Caco-2 (cell line): Measurements from ENCODE around the gene DPF3. TPM values are rescaled to one million over a fixed set of nuclear protein-coding genes. Genes with fewer than 3 reads are reported as not detected.

Experiments used
- BruUV-seq: library from RNA; stranded (reverse); fragments of 400-500 nt; replicated peaks from 2 replicates; lab custom pipeline; 2021; lab: Mats Ljungman, UMichigan
- CTCF ChIA-PET: fragments of 300-600 bp; sonication (Branson Sonifier 250); formaldehyde crosslinking; loops from one replicate; lab custom pipeline; 2022; ENCODE audit warnings: antibody characterized with exemption; lab: Charles Lee
- POLR2A ChIA-PET: fragments of 300-600 bp; sonication (Branson Sonifier 250); formaldehyde crosslinking; loops from one replicate; lab custom pipeline; 2022; ENCODE audit warnings: antibody characterized with exemption; lab: Charles Lee
- DNase-seq, 2 experiments: peaks; one replicate each; pipeline versions ENCODE4 v3.0.0 to v3.0.0-alpha.2; 2020 to 2022
- H3K27me3 ChIP-seq: replicated peaks from 2 replicates; pipeline ENCODE4 v1.6.0; 2011; ENCODE audit warnings: low read length; ENCODE audit not compliant: control insufficient read depth, insufficient read depth
- H3K36me3 ChIP-seq: 2 replicates; pipeline ENCODE4 v1.5.1; 2011; ENCODE audit warnings: low read length; ENCODE audit not compliant: control insufficient read depth, insufficient read depth
- H3K4me1 ChIP-seq: fragments of 250-450 bp; sonication (Bioruptor Pico); 2 replicates; pipeline ENCODE4 v1.5.1; 2020; ENCODE audit warnings: mild to moderate bottlenecking
- H3K4me3 ChIP-seq: 2 replicates; pipeline ENCODE4 v1.5.1; 2011; ENCODE audit warnings: low read depth, mild to moderate bottlenecking, control low read depth, low read length
- H3K9me3 ChIP-seq: fragments of 250-450 bp; sonication (Bioruptor Pico); 2 replicates; pipeline ENCODE4 v1.5.1; 2020; ENCODE audit warnings: mild to moderate bottlenecking, moderate library complexity
- H3K27ac Mint-ChIP-seq: one replicate; pipeline ENCODE4 v1.8.0; 2022; ENCODE audit warnings: mixed read lengths; ENCODE audit not compliant: unreplicated experiment
- H3K27me3 Mint-ChIP-seq: one replicate; pipeline ENCODE4 v1.8.0; 2022; ENCODE audit warnings: mixed read lengths; ENCODE audit not compliant: insufficient read depth, unreplicated experiment
- H3K36me3 Mint-ChIP-seq: one replicate; pipeline ENCODE4 v1.8.0; 2022; ENCODE audit warnings: mild to moderate bottlenecking, mixed read lengths; ENCODE audit not compliant: insufficient read depth, unreplicated experiment
- H3K4me1 Mint-ChIP-seq: one replicate; pipeline ENCODE4 v1.8.0; 2022; ENCODE audit warnings: low read depth, mixed read lengths; ENCODE audit not compliant: unreplicated experiment
- H3K4me3 Mint-ChIP-seq: one replicate; pipeline ENCODE4 v1.8.0; 2022; ENCODE audit warnings: mild to moderate bottlenecking, moderate library complexity, mixed read lengths; ENCODE audit not compliant: unreplicated experiment
- H3K9me3 Mint-ChIP-seq: one replicate; pipeline ENCODE4 v1.8.0; 2022; ENCODE audit warnings: mixed read lengths; ENCODE audit not compliant: unreplicated experiment
- CTCF ChIP-seq, 2 experiments: fragments of 200-600 bp in 1 of 2; IDR thresholded peaks; 1 replicate in 1 of 2; 2 replicates in 1 of 2; pipeline versions ENCODE4 v1.5.1 to v1.8.0; 2011 to 2022; ENCODE audit warnings: antibody characterized with exemption in 1 of 2, control low read depth in 1 of 2, inconsistent platforms in 1 of 2, low read depth in 1 of 2, low read length in 1 of 2, mild to moderate bottlenecking in 1 of 2, moderate library complexity in 1 of 2; ENCODE audit not compliant: insufficient read depth in 1 of 2, severe bottlenecking in 1 of 2, unreplicated experiment in 1 of 2
- intact Hi-C: fragments of 100-400 bp; cut with micrococcal nuclease; formaldehyde crosslinking; loops from one replicate; pipeline ENCODE4 v1.10.0; 2022; ENCODE audit not compliant: unreplicated experiment
- total RNA-seq: library from RNA; stranded (reverse); gene quantifications from 2 replicates; pipeline ENCODE4 v1.2.3, GENCODE V29; 2022

The DPF3 gene
- total RNA-seq, 1 experiment from 2014 or later, result not detected

DNA sequence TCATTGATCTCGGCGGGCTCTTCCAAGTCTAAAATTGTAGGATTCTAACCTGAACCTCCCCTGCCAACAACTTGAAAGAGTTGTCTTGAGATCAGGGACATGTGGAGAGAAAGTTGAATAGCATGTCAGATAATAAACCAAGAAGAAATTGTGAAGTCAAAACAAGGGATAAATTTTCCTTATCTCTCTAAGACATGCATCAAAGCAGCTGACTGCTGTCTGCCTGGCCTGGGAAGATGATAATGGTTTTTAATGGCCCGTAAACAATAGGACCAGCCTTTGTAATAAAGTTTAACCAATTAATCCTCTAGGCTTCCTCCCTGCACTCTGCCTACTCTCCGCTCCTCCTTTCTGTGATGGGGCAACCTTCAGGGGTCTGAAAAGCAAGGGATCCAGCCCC is 67.9 kb downstream of the DPF3 start:
- no peak for TF ChIP-seq CTCF (IDR thresholded peaks at IDR 0.05; ENCODE audit: insufficient read depth in 1 of 2, low read depth in 1 of 2, low read length in 1 of 2, severe bottlenecking in 1 of 2, unreplicated experiment in 1 of 2)
- Histone ChIP-seq H3K9me3 (no peaks in the 10 kb centered on the region), H3K27me3 (no peaks in the 10 kb centered on the region), H3K4me3 (no peak overlapping the region), H3K36me3 (no peaks in the 10 kb centered on the region), H3K4me1 (no peaks in the 10 kb centered on the region)
- H3K4me1 Mint-ChIP-seq, result peaks cover 8% of the 10 kb centered on the region
- ChIA-PET CTCF (no interaction called here), POLR2A (no interaction called here)
- intact Hi-C loops, result no loop called here
- DNase-seq, result no peak
- no peaks in the 10 kb centered on the region for H3K36me3 Mint-ChIP-seq
- no TSS peak for BruUV-seq
- H3K27me3 Mint-ChIP-seq, result peaks cover 12% of the 10 kb centered on the region
- no peak overlapping the region for H3K27ac Mint-ChIP-seq
- no peaks in the 10 kb centered on the region for H3K9me3 Mint-ChIP-seq
- no peak overlapping the region for H3K4me3 Mint-ChIP-seq

- no peak overlapping the region for H3K4me3 ChIP-seq
- H3K27ac Mint-ChIP-seq, result no peak overlapping the region
- H3K4me3 Mint-ChIP-seq, result no peak overlapping the region
- no TSS peak for BruUV-seq
- no peaks in the 10 kb centered on the region for H3K36me3 Mint-ChIP-seq
- peaks cover 8% of the 10 kb centered on the region for H3K4me1 Mint-ChIP-seq
- ChIA-PET CTCF (no interaction called here), POLR2A (no interaction called here)
- no peaks in the 10 kb centered on the region for H3K9me3 ChIP-seq
- no peaks in the 10 kb centered on the region for H3K9me3 Mint-ChIP-seq
- no peaks in the 10 kb centered on the region for H3K36me3 ChIP-seq
- H3K27me3 Mint-ChIP-seq, result peaks cover 9% of the 10 kb centered on the region
- intact Hi-C loops, result no loop called here
- no peak for TF ChIP-seq CTCF (IDR thresholded peaks at IDR 0.05; ENCODE audit: insufficient read depth in 1 of 2, low read depth in 1 of 2, low read length in 1 of 2, severe bottlenecking in 1 of 2, unreplicated experiment in 1 of 2)
- no peak for DNase-seq
- no peaks in the 10 kb centered on the region for H3K27me3 ChIP-seq
- H3K4me1 ChIP-seq, result no peaks in the 10 kb centered on the region
Observed at GRCh38 chr14:72825486-72825885, 68.4 kb downstream of the DPF3 start.

GRCh38 chr14:72824051-72824450 is 69.8 kb downstream of the DPF3 start:
- no peak overlapping the region for H3K27ac Mint-ChIP-seq
- H3K9me3 Mint-ChIP-seq, result peaks cover 2% of the 10 kb centered on the region
- ChIA-PET CTCF (no interaction called here), POLR2A (no interaction called here)
- H3K4me1 Mint-ChIP-seq, result peaks cover 8% of the 10 kb centered on the region
- no peak for TF ChIP-seq CTCF (IDR thresholded peaks at IDR 0.05; ENCODE audit: insufficient read depth in 1 of 2, low read depth in 1 of 2, low read length in 1 of 2, severe bottlenecking in 1 of 2, unreplicated experiment in 1 of 2)
- Histone ChIP-seq H3K9me3 (peaks cover 6% of the 10 kb centered on the region), H3K36me3 (no peaks in the 10 kb centered on the region), H3K4me3 (no peak overlapping the region), H3K27me3 (no peaks in the 10 kb centered on the region), H3K4me1 (no peaks in the 10 kb centered on the region)
- no TSS peak for BruUV-seq
- peaks cover 9% of the 10 kb centered on the region for H3K27me3 Mint-ChIP-seq
- no peaks in the 10 kb centered on the region for H3K36me3 Mint-ChIP-seq
- intact Hi-C loops, result no loop called here
- no peak overlapping the region for H3K4me3 Mint-ChIP-seq
- DNase-seq, result no peak
